Kidney (tissue), 14 donors: ENCODE results near the gene SCAMP5. TPM values are rescaled to one million over a fixed set of nuclear protein-coding genes. Genes with fewer than 3 reads are reported as not detected.
A peak's percentile ranks its signal among the peaks of the same experiment; 100 is the strongest.

Source experiments
- DNase-seq, 5 donors: peaks; one replicate each; pipeline ENCODE4 v3.0.0-alpha.2; 2013 to 2020
- FAIRE-seq: peaks from 2 replicates; lab custom pipeline; 2012; peaks lifted over from hg19 to GRCh38; lab: Jason Lieb, UNC
- H3K27ac ChIP-seq, 2 donors: one replicate each; pipeline ENCODE4 v1.7.0; 2013; ENCODE audit warnings: low read depth in 2 of 2, low read length in 2 of 2, inconsistent platforms in 1 of 2
- H3K27me3 ChIP-seq: one replicate; pipeline ENCODE4 v1.7.1; 2013; ENCODE audit warnings: low read length, inconsistent platforms; ENCODE audit not compliant: control insufficient read depth, insufficient read depth
- H3K36me3 ChIP-seq, 3 donors: one replicate each; pipeline versions ENCODE4 v1.7.0 to v1.7.1; 2013; ENCODE audit warnings: low read length in 3 of 3, control low read depth in 1 of 3, inconsistent platforms in 1 of 3; ENCODE audit not compliant: insufficient read depth in 3 of 3, control insufficient read depth in 2 of 3
- H3K4me1 ChIP-seq, 3 donors: one replicate each; pipeline versions ENCODE4 v1.7.0 to v1.7.1; 2013; ENCODE audit warnings: low read length in 3 of 3, inconsistent platforms in 1 of 3, low read depth in 1 of 3; ENCODE audit not compliant: control insufficient read depth in 2 of 3, insufficient read depth in 2 of 3
- H3K4me3 ChIP-seq, 3 donors: one replicate each; pipeline versions ENCODE4 v1.7.0 to v1.8.1; 2013; ENCODE audit warnings: low read length in 3 of 3, control low read depth in 1 of 3, inconsistent platforms in 1 of 3
- H3K9ac ChIP-seq, 3 donors: one replicate each; pipeline versions ENCODE4 v1.7.0 to v1.7.1; 2013; ENCODE audit warnings: low read length in 3 of 3, control low read depth in 1 of 3, inconsistent platforms in 1 of 3
- H3K9me3 ChIP-seq, 3 donors: one replicate each; pipeline versions ENCODE4 v1.7.0 to v1.7.1; 2013; ENCODE audit warnings: low read length in 3 of 3, control low read depth in 1 of 3, inconsistent platforms in 1 of 3; ENCODE audit not compliant: control insufficient read depth in 2 of 3, insufficient read depth in 1 of 3
- CTCF ChIP-seq: IDR thresholded peaks from 3 replicates; pipeline ENCODE4 v1.5.1; 2012; ENCODE audit warnings: mild to moderate bottlenecking, moderate library complexity, borderline replicate concordance; ENCODE audit not compliant: insufficient read depth; ENCODE audit errors: extremely low read depth
- intact Hi-C: fragments of 100-400 bp; cut with DNase I; formaldehyde crosslinking; loops from one replicate; pipeline ENCODE4 v1.11.1; 2022
- polyA plus RNA-seq: library from polyadenylated mRNA; stranded (reverse); fragments of 350-450 nt; fragmentation: Illumina TruSeq; extraction: RNeasy Lipid Tissue Mini Kit (QIAGEN cat#74804); gene quantifications from one replicate; pipeline ENCODE4 v1.2.3, GENCODE V29; 2014; ENCODE audit warnings: low read depth, low replicate concordance; ENCODE audit not compliant: insufficient read depth
- total RNA-seq: library from RNA; stranded (reverse); fragmentation: NEBNext Ultra II Directional; extraction: Animal tissue kit (Norgen Biotek cat#: 25700); gene quantifications from one replicate; pipeline ENCODE4 v1.2.1, GENCODE V29; 2021
- donor health status: control.
- donor health status: control.
- donor health status: control.
- donor health status: control.
- donor health status: control.
- donor health status: DM: yes; HTN: yes; CAD: no.
- donor health status: Normal renal cell carcinoma (clear cell type).

The SCAMP5 gene
- total and polyA plus RNA-seq, 2 donors from 2014 or later = 13.4 to 29.5 TPM

GRCh38 chr15:75050283-75050682, 54.9 kb downstream of the SCAMP5 start:
- Histone ChIP-seq H3K4me1 (peaks cover 0 to 31% (median 28%) of the 10 kb centered on the region in 3 donors), H3K9me3 (no peaks in the 10 kb centered on the region), H3K27me3 (no peaks in the 10 kb centered on the region), H3K27ac (no peak overlapping the region), H3K36me3 (no peaks in the 10 kb centered on the region), H3K9ac (no peak overlapping the region), H3K4me3 (no peak overlapping the region)
- TF ChIP-seq CTCF = no peak
- no peak for DNase-seq
- intact Hi-C loops = no loop called here
- no peak for FAIRE-seq

- no peak for TF ChIP-seq CTCF
- H3K4me1 ChIP-seq = peaks cover 0 to 29% (median 28%) of the 10 kb centered on the region in 3 donors
- no peaks in the 10 kb centered on the region for H3K36me3 ChIP-seq
- H3K4me3 ChIP-seq = no peak overlapping the region
- no peak for FAIRE-seq
- H3K27ac ChIP-seq = no peak overlapping the region
- peak in 2 of 5 donors; percentile 43 to 84 for DNase-seq
- no peaks in the 10 kb centered on the region for H3K27me3 ChIP-seq
- no peaks in the 10 kb centered on the region for H3K9me3 ChIP-seq
- no peak overlapping the region for H3K9ac ChIP-seq
- intact Hi-C loops = no loop called here
These were observed 55.8 kb downstream of the SCAMP5 start for GRCh38 chr15:75051191-75051608.

- DNase-seq = no peak
- TF ChIP-seq CTCF = no peak
- FAIRE-seq = no peak
- peaks cover 0 to 24% (median 23%) of the 10 kb centered on the region in 3 donors for H3K4me1 ChIP-seq
- no peaks in the 10 kb centered on the region for H3K27me3 ChIP-seq
- H3K9ac ChIP-seq = no peak overlapping the region
- no peaks in the 10 kb centered on the region for H3K9me3 ChIP-seq
- H3K36me3 ChIP-seq = no peaks in the 10 kb centered on the region
- intact Hi-C loops = no loop called here
- no peak overlapping the region for H3K4me3 ChIP-seq
- no peak overlapping the region for H3K27ac ChIP-seq
These were observed 56.3 kb downstream of the SCAMP5 start for GRCh38 chr15:75051711-75052110.
